Measurements from ENCODE around the gene SRSF6. TPM values are rescaled to one million over a fixed set of nuclear protein-coding genes. Genes with fewer than 3 reads are reported as not detected.
"Not testable (repeated sequence)": the region's sequence is repeated elsewhere in the genome, so short reads cannot be mapped to it uniquely, and the experiment has no call there.

Gene SRSF6
- total and polyA plus RNA-seq, 2 donors (not counting 1 experiment from before 2014, with no cell fraction given): 37.8 to 106 TPM

GRCh38 chr20:43452404-43453126, 5.1 kb upstream of the SRSF6 start:
- TF ChIP-seq CTCF (conservative IDR thresholded peaks at IDR 0.05 in 1 of 2, IDR thresholded peaks at IDR 0.05 in 1 of 2; ENCODE audit: low read depth in 1 of 2, low read length in 2 of 2) (no peak), EZH2 (IDR thresholded peaks at IDR 0.05; ENCODE audit: low read length, missing control alignments) (no peak)
- H3K36me3 ChIP-seq (ENCODE audit: control insufficient read depth, insufficient read depth, low read length): no peaks in the 10 kb centered on the region

GRCh38 chr20:43456252-43456651, 1.4 kb upstream of the SRSF6 start:
- Histone ChIP-seq H3K4me3 (replicated peaks in 1 of 4; ENCODE audit: control extremely low read depth in 1 of 4, insufficient read depth in 1 of 4, low read depth in 3 of 4, low read length in 4 of 4) (peak overlapping the region in 1 of 4 experiments; percentile 96), H3K4me2 (ENCODE audit: extremely low read depth, insufficient read depth, low read length) (peak overlapping the region; percentile 99), H3K79me2 (ENCODE audit: control insufficient read depth, insufficient read depth, low read length) (peaks cover 32% of the 10 kb centered on the region)
- H2AFZ ChIP-seq (ENCODE audit: low read length); H3K9ac ChIP-seq (ENCODE audit: insufficient read depth, low read length); H4K20me1 ChIP-seq (ENCODE audit: control insufficient read depth, extremely low read depth, insufficient read depth, low read length); H3K9me3 ChIP-seq (ENCODE audit: control insufficient read depth, insufficient read depth, low read depth, low read length); DNase-seq (ENCODE audit: low read depth in 2 of 2); H3K36me3 ChIP-seq (ENCODE audit: control insufficient read depth, insufficient read depth, low read length); H3K27ac ChIP-seq (ENCODE audit: insufficient read depth, low read length); H3K27me3 ChIP-seq (ENCODE audit: control insufficient read depth, insufficient read depth, low read length); H3K4me1 ChIP-seq (ENCODE audit: control insufficient read depth, extremely low read depth, insufficient read depth, low read length): not testable (repeated sequence)

More at GRCh38 chr20:43452404-43453126, 5.1 kb upstream of the SRSF6 start:
- Histone ChIP-seq H3K4me1 (ENCODE audit: control insufficient read depth, extremely low read depth, insufficient read depth, low read length) (no peaks in the 10 kb centered on the region), H3K79me2 (ENCODE audit: control insufficient read depth, insufficient read depth, low read length) (no peaks in the 10 kb centered on the region), H3K27ac (ENCODE audit: insufficient read depth, low read length) (no peak overlapping the region), H3K9me3 (ENCODE audit: control insufficient read depth, insufficient read depth, low read depth, low read length) (no peaks in the 10 kb centered on the region), H3K4me2 (ENCODE audit: extremely low read depth, insufficient read depth, low read length) (no peak overlapping the region), H4K20me1 (ENCODE audit: control insufficient read depth, extremely low read depth, insufficient read depth, low read length) (no peaks in the 10 kb centered on the region), H2AFZ (ENCODE audit: low read length) (no peak overlapping the region), H3K9ac (ENCODE audit: insufficient read depth, low read length) (no peak overlapping the region), H3K27me3 (ENCODE audit: control insufficient read depth, insufficient read depth, low read length) (peaks cover 8% of the 10 kb centered on the region), H3K4me3 (replicated peaks in 1 of 4; ENCODE audit: control extremely low read depth in 1 of 4, insufficient read depth in 1 of 4, low read depth in 3 of 4, low read length in 4 of 4) (no peak overlapping the region)
- DNase-seq (ENCODE audit: low read depth in 2 of 2): no peak

GRCh38 chr20:43456809-43457639, 672 bp upstream of the SRSF6 start:
- Histone ChIP-seq H3K4me2 (ENCODE audit: extremely low read depth, insufficient read depth, low read length) (peak overlapping the region; percentile 99), H2AFZ (ENCODE audit: low read length) (peak overlapping the region; percentile 82), H3K36me3 (ENCODE audit: control insufficient read depth, insufficient read depth, low read length) (peaks cover 7% of the 10 kb centered on the region), H3K9me3 (ENCODE audit: control insufficient read depth, insufficient read depth, low read depth, low read length) (no peaks in the 10 kb centered on the region), H4K20me1 (ENCODE audit: control insufficient read depth, extremely low read depth, insufficient read depth, low read length) (no peaks in the 10 kb centered on the region), H3K4me3 (replicated peaks in 1 of 4; ENCODE audit: control extremely low read depth in 1 of 4, insufficient read depth in 1 of 4, low read depth in 3 of 4, low read length in 4 of 4) (peak overlapping the region; percentile 74 to 96 (median 82)), H3K27ac (ENCODE audit: insufficient read depth, low read length) (peak overlapping the region; percentile 98), H3K9ac (ENCODE audit: insufficient read depth, low read length) (peak overlapping the region; percentile 100), H3K27me3 (ENCODE audit: control insufficient read depth, insufficient read depth, low read length) (peaks cover 4% of the 10 kb centered on the region), H3K79me2 (ENCODE audit: control insufficient read depth, insufficient read depth, low read length) (peaks cover 36% of the 10 kb centered on the region), H3K4me1 (ENCODE audit: control insufficient read depth, extremely low read depth, insufficient read depth, low read length) (no peaks in the 10 kb centered on the region)
- DNase-seq (ENCODE audit: low read depth in 2 of 2): peak; percentile 92 to 94
- no peak for TF ChIP-seq CTCF (conservative IDR thresholded peaks at IDR 0.05 in 1 of 2, IDR thresholded peaks at IDR 0.05 in 1 of 2; ENCODE audit: low read depth in 1 of 2, low read length in 2 of 2)
- TF ChIP-seq EZH2 (IDR thresholded peaks at IDR 0.05; ENCODE audit: low read length, missing control alignments): no peak

Measured in fibroblast of lung (primary cell).